ENCODE results near the gene FCHO2.

- no peak for TF ChIP-seq POLR2AphosphoS5 (IDR thresholded peaks at IDR 0.05; ENCODE audit: low read length)
- no peak for TF ChIP-seq CUX1 (IDR thresholded peaks at IDR 0.05; ENCODE audit: insufficient replicate concordance, low read depth, low read length)
- no peak for TF ChIP-seq EZH2 (IDR thresholded peaks at IDR 0.05; ENCODE audit: borderline replicate concordance, control insufficient read depth, low read depth, low read length)
- no peak for TF ChIP-seq EP300 (IDR thresholded peaks at IDR 0.05; ENCODE audit: borderline replicate concordance in 1 of 2, control insufficient read depth in 1 of 2, low read depth in 2 of 2, low read length in 2 of 2)
- no peak for TF ChIP-seq SIN3A (IDR thresholded peaks at IDR 0.05; ENCODE audit: low read depth, low read length)
- no peak for TF ChIP-seq EED (IDR thresholded peaks at IDR 0.05; ENCODE audit: low read depth)
- TF ChIP-seq ZNF217 (IDR thresholded peaks at IDR 0.05): no peak
- no peak for TF ChIP-seq CEBPB (IDR thresholded peaks at IDR 0.05; ENCODE audit: borderline replicate concordance in 1 of 2, low read depth in 2 of 2, low read length in 2 of 2)
Measured at GRCh38 chr5:72951671-72952468, 4.0 kb upstream of the FCHO2 start.

Data from GM12878 (cell line).